Stimulated activated CD8-positive, alpha-beta memory T cell treated with anti-CD3 and anti-CD28 coated beads, Interleukin-7, amount 100 ng/mL, for 48 hours (primary cell): ENCODE measurements around the gene NOL4L.

Experiments
- DNase-seq, 2 donors: peaks; one replicate each; pipeline ENCODE4 v3.0.0-alpha.2; 2020; ENCODE audit warnings: low read depth in 1 of 2; ENCODE audit errors: extremely low read depth in 1 of 2

The NOL4L gene

GRCh38 chr20:32437391-32438074 lies 147.6 kb downstream of the NOL4L start:
- no peak for DNase-seq

GRCh38 chr20:32436968-32437367 lies 148.2 kb downstream of the NOL4L start:
- no peak for DNase-seq

- DNase-seq, result no peak
These were observed 148.8 kb downstream of the NOL4L start for GRCh38 chr20:32436142-32436861.

GRCh38 chr20:32435449-32436107 lies 149.6 kb downstream of the NOL4L start:
- DNase-seq, result no peak

GRCh38 chr20:32434434-32434833 lies 150.7 kb downstream of the NOL4L start:
- no peak for DNase-seq

- DNase-seq, result no peak
These were observed 151.7 kb downstream of the NOL4L start for GRCh38 chr20:32433311-32434021.

- DNase-seq, result no peak
These were observed 152.9 kb downstream of the NOL4L start for GRCh38 chr20:32432277-32432676.

- no peak for DNase-seq
These were observed 153.7 kb downstream of the NOL4L start for GRCh38 chr20:32431457-32431856.

GRCh38 chr20:32429745-32430360 lies 155.3 kb downstream of the NOL4L start:
- no peak for DNase-seq

- no peak for DNase-seq
These were observed 155.8 kb downstream of the NOL4L start for GRCh38 chr20:32429343-32429742.

- no peak for DNase-seq
These were observed 157.1 kb downstream of the NOL4L start for GRCh38 chr20:32427996-32428395.

- DNase-seq, result no peak
These were observed 163.8 kb downstream of the NOL4L start for GRCh38 chr20:32421290-32421689.

- DNase-seq, result no peak
These were observed 166.8 kb downstream of the NOL4L start for GRCh38 chr20:32418376-32418775.

GRCh38 chr20:32416206-32416605 lies 168.9 kb downstream of the NOL4L start:
- no peak for DNase-seq

- DNase-seq, result no peak
These were observed 169.6 kb downstream of the NOL4L start for GRCh38 chr20:32415494-32415893.

GRCh38 chr20:32411955-32412706 lies 173.0 kb downstream of the NOL4L start:
- no peak for DNase-seq

- DNase-seq, result peak; percentile 46 to 57
These were observed 177.9 kb downstream of the NOL4L start for GRCh38 chr20:32407131-32407750.

GRCh38 chr20:32406701-32407100 lies 178.4 kb downstream of the NOL4L start:
- DNase-seq, result no peak

GRCh38 chr20:32404017-32404416 lies 181.1 kb downstream of the NOL4L start:
- DNase-seq, result no peak

- no peak for DNase-seq
These were observed 184.7 kb downstream of the NOL4L start for GRCh38 chr20:32400476-32400875.
